Hepatocyte (in vitro differentiated cells): ENCODE results near the gene IFT22. TPM values are rescaled to one million over a fixed set of nuclear protein-coding genes. Genes with fewer than 3 reads are reported as not detected.
"Not testable (repeated sequence)": the region's sequence is repeated elsewhere in the genome, so short reads cannot be mapped to it uniquely, and the experiment has no call there.

Experiments
- DNase-seq: peaks from one replicate; pipeline ENCODE4 v3.0.0-alpha.2; 2016; ENCODE audit warnings: low spot score
- H2AFZ ChIP-seq: fragments of 200-600 bp; sonication (generic); 2 replicates; pipeline ENCODE4 v1.6.0; 2016; ENCODE audit warnings: antibody characterized with exemption, mild to moderate bottlenecking
- H3K27ac ChIP-seq: fragments of 200-600 bp; sonication (generic); 2 replicates; pipeline ENCODE4 v1.5.1; 2016; ENCODE audit warnings: mild to moderate bottlenecking
- H3K27me3 ChIP-seq: fragments of 200-600 bp; sonication (generic); 2 replicates; pipeline ENCODE4 v1.6.1; 2016
- H3K36me3 ChIP-seq: fragments of 200-600 bp; sonication (generic); replicated peaks from 2 replicates; pipeline ENCODE4 v1.5.1; 2016; ENCODE audit warnings: low read depth; ENCODE audit not compliant: insufficient read depth
- H3K4me1 ChIP-seq: fragments of 200-600 bp; sonication (generic); 2 replicates; pipeline ENCODE4 v1.5.1; 2016; ENCODE audit warnings: mild to moderate bottlenecking, moderate library complexity; ENCODE audit not compliant: insufficient read depth
- H3K4me2 ChIP-seq: fragments of 200-600 bp; sonication (generic); 2 replicates; pipeline ENCODE4 v1.6.0; 2016
- H3K4me3 ChIP-seq: fragments of 200-600 bp; sonication (generic); 2 replicates; pipeline ENCODE4 v1.5.1; 2016; ENCODE audit warnings: mild to moderate bottlenecking
- H3K79me2 ChIP-seq: fragments of 200-600 bp; sonication (generic); 2 replicates; pipeline ENCODE4 v1.6.0; 2017; ENCODE audit warnings: mild to moderate bottlenecking
- H3K9me2 ChIP-seq: fragments of 200-600 bp; sonication (generic); replicated peaks from 2 replicates; pipeline ENCODE4 v1.6.0; 2017; ENCODE audit warnings: mild to moderate bottlenecking; ENCODE audit not compliant: insufficient read depth
- H3K9me3 ChIP-seq: fragments of 200-600 bp; sonication (generic); 2 replicates; pipeline ENCODE4 v1.5.1; 2016; ENCODE audit warnings: low read depth, mild to moderate bottlenecking
- H4K20me1 ChIP-seq: fragments of 200-600 bp; sonication (generic); 2 replicates; pipeline ENCODE4 v1.6.0; 2016; ENCODE audit warnings: mild to moderate bottlenecking; ENCODE audit not compliant: insufficient read depth, poor library complexity, severe bottlenecking
- EZH2 ChIP-seq: fragments of 200-600 bp; sonication (generic); IDR thresholded peaks from 2 replicates; pipeline ENCODE4 v1.6.1; 2016; ENCODE audit warnings: antibody characterized with exemption, mild to moderate bottlenecking, borderline replicate concordance
- EZH2phosphoT487 ChIP-seq: fragments of 200-600 bp; sonication (generic); IDR thresholded peaks from one replicate; pipeline ENCODE4 v1.6.1; 2018; ENCODE audit warnings: antibody characterized with exemption, mild to moderate bottlenecking, low read depth, moderate library complexity; ENCODE audit not compliant: unreplicated experiment, severe bottlenecking
- WGBS: methylation state at CpG from one replicate; pipeline ENCODE4 v1.1.6; 2016; ENCODE audit warnings: low lambda C conversion rate; ENCODE audit errors: missing lambda C conversion rate; 5-methylcytosine and 5-hydroxymethylcytosine counted together
- polyA plus RNA-seq: library from polyadenylated mRNA; unstranded; fragments of >200 nt; fragmentation: Nextera tagmentation; extraction: Ambion mirVana; gene quantifications from 2 replicates; pipeline ENCODE4 v1.2.1, GENCODE V29; 2016
- total RNA-seq: library from RNA; depleted of rRNA; stranded (reverse); fragments of >200 nt; gene quantifications from 2 replicates; pipeline ENCODE4 v1.2.3, GENCODE V29; 2014
- TF ChIP-seq, protein P1 (sequence below): fragments of 200-600 bp; sonication (generic); IDR thresholded peaks from 2 replicates; pipeline ENCODE4 v1.5.1; 2016; ENCODE audit warnings: antibody characterized with exemption, mild to moderate bottlenecking; ENCODE audit not compliant: poor library complexity

IFT22 gene
- total and polyA plus RNA-seq, 2 experiments from 2014 or later = 24.2 to 42.2 TPM

DNA sequence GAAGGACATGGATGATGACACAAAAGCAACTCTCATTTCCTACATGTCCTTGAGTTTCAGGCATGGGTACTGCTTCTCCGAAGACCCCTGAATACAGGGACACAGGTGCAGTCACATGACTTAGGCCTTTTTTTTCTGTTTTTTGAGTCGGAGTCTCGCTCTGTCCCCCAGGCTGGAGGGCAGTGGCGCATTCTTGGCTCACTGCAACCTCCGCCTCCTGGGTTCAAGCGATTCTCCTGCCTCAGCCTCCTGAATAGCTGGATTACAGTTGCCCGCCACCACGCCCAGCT is 26.8 kb downstream of the IFT22 start:
- H3K9me3 ChIP-seq = no peaks in the 10 kb centered on the region
- no peak overlapping the region for H3K4me3 ChIP-seq
- no peak overlapping the region for H3K4me2 ChIP-seq
- no peaks in the 10 kb centered on the region for H4K20me1 ChIP-seq
- TF ChIP-seq, protein P1, sequence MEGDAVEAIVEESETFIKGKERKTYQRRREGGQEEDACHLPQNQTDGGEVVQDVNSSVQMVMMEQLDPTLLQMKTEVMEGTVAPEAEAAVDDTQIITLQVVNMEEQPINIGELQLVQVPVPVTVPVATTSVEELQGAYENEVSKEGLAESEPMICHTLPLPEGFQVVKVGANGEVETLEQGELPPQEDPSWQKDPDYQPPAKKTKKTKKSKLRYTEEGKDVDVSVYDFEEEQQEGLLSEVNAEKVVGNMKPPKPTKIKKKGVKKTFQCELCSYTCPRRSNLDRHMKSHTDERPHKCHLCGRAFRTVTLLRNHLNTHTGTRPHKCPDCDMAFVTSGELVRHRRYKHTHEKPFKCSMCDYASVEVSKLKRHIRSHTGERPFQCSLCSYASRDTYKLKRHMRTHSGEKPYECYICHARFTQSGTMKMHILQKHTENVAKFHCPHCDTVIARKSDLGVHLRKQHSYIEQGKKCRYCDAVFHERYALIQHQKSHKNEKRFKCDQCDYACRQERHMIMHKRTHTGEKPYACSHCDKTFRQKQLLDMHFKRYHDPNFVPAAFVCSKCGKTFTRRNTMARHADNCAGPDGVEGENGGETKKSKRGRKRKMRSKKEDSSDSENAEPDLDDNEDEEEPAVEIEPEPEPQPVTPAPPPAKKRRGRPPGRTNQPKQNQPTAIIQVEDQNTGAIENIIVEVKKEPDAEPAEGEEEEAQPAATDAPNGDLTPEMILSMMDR = no peak
- TF ChIP-seq EZH2phosphoT487 = no peak
- TF ChIP-seq EZH2 = no peak
- H3K4me1 ChIP-seq = peaks cover 2% of the 10 kb centered on the region
- no peaks in the 10 kb centered on the region for H3K9me2 ChIP-seq
- no peak overlapping the region for H3K27ac ChIP-seq
- no peak overlapping the region for H2AFZ ChIP-seq
- 90% methylated on average over 8 of the region's 8 CpGs for WGBS
- no peaks in the 10 kb centered on the region for H3K36me3 ChIP-seq
- no peak for DNase-seq
- H3K27me3 ChIP-seq = peaks cover 53% of the 10 kb centered on the region
- no peaks in the 10 kb centered on the region for H3K79me2 ChIP-seq

DNA sequence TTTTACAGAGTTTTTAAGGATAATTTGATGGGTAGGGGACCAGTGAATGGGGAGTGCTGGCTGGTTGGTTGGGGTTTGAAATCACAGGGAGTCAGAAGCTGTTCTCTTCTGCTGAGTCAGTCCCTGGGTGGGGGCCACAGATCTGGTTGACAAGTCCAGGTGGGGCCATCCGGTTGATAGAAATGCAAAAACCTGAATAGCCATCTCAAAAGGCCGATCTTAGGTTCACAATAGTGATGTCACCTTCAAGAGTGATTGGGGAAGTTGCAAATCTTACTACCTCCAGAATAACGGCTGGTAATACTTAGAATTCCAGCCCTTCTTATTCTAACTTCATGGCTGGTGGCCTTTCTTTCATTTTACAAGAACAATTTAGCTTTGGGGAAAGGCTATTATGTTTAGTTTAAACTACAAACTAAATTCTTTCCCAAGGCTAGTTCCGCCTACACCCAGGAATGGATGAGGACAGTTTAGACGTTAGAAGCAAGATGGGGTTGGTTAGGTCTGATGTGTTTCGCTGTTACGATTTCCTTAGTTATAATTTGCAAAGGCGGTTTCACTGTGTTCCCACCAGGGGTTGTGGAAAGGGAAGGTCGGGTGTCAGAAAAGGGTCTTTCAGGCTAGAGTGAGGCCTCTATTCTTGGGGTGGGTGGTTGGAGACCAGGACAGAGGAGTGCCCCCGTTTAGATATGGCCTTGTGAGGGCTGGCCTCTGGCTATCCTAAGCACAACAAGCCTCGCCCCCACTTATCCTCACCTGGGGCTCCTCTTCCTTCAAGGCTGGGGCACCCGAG is 27.4 kb downstream of the IFT22 start:
- H3K4me1 ChIP-seq = no peaks in the 10 kb centered on the region
- no peaks in the 10 kb centered on the region for H3K79me2 ChIP-seq
- TF ChIP-seq, protein P1 = no peak
- TF ChIP-seq EZH2 = no peak
- no peak for TF ChIP-seq EZH2phosphoT487
- H3K4me2 ChIP-seq = no peak overlapping the region
- no peaks in the 10 kb centered on the region for H3K36me3 ChIP-seq
- H3K27me3 ChIP-seq = peaks cover 47% of the 10 kb centered on the region
- no peak overlapping the region for H2AFZ ChIP-seq
- 43% methylated on average over 12 of the region's 12 CpGs for WGBS
- H3K9me2 ChIP-seq = no peaks in the 10 kb centered on the region
- no peaks in the 10 kb centered on the region for H3K9me3 ChIP-seq
- H3K27ac ChIP-seq = no peak overlapping the region
- no peak overlapping the region for H3K4me3 ChIP-seq
- DNase-seq = no peak
- no peaks in the 10 kb centered on the region for H4K20me1 ChIP-seq

DNA sequence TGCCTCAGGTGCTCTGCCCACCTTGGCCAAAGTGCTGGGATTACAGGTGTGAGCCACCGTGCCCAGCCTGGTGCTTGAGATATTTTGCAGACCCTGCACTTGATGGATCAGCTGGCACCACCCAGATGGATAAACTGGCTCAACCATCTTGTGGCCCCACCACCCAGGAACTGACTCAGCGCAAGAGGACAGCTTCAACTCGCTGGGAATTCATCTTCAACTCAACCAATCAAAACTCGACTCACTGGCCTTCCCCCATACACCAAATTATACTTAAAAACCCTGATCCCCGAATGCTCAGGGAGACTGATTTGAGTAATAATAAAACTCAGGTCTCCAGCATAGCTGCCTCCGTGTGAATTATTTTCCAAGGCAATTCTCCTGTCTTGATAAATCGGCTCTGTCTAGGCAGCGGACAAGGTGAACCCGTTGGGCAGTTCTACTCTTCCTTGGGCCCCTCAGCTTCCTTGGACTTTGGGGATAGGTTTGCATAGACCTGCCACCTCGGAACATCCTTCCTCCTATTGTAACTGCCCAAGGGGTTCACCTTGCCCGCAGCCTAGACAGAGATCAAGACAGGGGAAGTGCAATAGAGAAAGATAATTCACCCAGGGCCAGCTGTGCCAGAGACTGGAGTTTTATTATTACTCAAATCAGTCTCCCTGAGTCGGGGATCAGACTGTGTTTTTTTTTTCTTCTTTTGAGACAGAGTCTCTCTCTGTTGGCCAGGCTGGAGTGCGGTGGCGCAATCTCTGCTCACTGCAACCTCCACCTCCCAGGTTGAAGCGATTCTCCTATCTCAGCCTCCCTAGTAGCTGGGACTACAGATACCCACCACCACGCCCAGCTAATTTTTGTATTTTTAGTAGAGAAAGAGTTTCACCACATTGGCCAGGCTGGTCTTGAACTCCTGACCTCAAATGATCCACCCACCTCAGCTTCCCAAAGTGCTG is 28.3 kb downstream of the IFT22 start:
- H4K20me1 ChIP-seq, H3K4me1 ChIP-seq, H3K79me2 ChIP-seq, H3K9me3 ChIP-seq, H3K27ac ChIP-seq, DNase-seq, H2AFZ ChIP-seq, H3K9me2 ChIP-seq, H3K36me3 ChIP-seq, H3K4me2 ChIP-seq, H3K4me3 ChIP-seq: not testable (repeated sequence)
- 60% methylated on average over 16 of the region's 16 CpGs for WGBS
- peaks cover 43% of the 10 kb centered on the region for H3K27me3 ChIP-seq

DNA sequence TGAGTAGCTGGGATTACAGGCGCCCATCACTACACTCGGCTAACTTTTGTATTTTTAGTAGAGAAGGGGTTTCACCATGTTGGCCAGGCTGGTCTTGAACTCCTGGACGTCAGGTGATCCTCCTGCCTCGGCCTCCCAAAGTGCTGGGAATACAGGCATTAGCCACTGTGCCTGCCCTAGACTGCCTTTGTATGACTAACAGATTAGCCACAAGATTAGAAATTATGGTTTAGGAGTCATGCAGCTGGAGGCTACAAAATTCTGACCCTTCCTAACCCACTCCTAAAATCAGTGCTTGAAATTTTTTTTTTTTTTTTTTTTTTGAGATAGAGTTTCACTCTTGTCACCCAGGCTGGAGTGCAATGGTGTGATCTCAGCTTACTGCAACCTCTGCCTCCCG is 29.0 kb downstream of the IFT22 start:
- H4K20me1 ChIP-seq, DNase-seq, H3K79me2 ChIP-seq, H3K36me3 ChIP-seq, H3K27ac ChIP-seq, H2AFZ ChIP-seq, H3K4me3 ChIP-seq, H3K4me2 ChIP-seq, H3K9me2 ChIP-seq, H3K4me1 ChIP-seq, H3K9me3 ChIP-seq: not testable (repeated sequence)
- H3K27me3 ChIP-seq = peaks cover 37% of the 10 kb centered on the region
- WGBS = 91% methylated on average over 5 of the region's 5 CpGs
